Measurements from ENCODE around the gene GCN1. TPM values are rescaled to one million over a fixed set of nuclear protein-coding genes. Genes with fewer than 3 reads are reported as not detected.

The GCN1 gene
- total RNA-seq, 1 experiment from 2014 or later = 181 TPM

GRCh38 chr12:120159509-120160237 lies 34.8 kb downstream of the GCN1 start (continued):
- TF ChIP-seq ZNF423 (CRISPR knock-in tag; IDR thresholded peaks at IDR 0.05) (no peak), EMX1 (CRISPR knock-in tag; IDR thresholded peaks at IDR 0.05) (no peak), SP1 (CRISPR knock-in tag; conservative IDR thresholded peaks at IDR 0.05) (no peak), KAT7 (CRISPR knock-in tag; IDR thresholded peaks at IDR 0.05; ENCODE audit: borderline replicate concordance) (no peak)
- TF ChIP-seq, protein P1, sequence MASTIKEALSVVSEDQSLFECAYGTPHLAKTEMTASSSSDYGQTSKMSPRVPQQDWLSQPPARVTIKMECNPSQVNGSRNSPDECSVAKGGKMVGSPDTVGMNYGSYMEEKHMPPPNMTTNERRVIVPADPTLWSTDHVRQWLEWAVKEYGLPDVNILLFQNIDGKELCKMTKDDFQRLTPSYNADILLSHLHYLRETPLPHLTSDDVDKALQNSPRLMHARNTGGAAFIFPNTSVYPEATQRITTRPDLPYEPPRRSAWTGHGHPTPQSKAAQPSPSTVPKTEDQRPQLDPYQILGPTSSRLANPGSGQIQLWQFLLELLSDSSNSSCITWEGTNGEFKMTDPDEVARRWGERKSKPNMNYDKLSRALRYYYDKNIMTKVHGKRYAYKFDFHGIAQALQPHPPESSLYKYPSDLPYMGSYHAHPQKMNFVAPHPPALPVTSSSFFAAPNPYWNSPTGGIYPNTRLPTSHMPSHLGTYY (CRISPR knock-in tag; IDR thresholded peaks at IDR 0.05) = no peak
- TF ChIP-seq, protein P2, sequence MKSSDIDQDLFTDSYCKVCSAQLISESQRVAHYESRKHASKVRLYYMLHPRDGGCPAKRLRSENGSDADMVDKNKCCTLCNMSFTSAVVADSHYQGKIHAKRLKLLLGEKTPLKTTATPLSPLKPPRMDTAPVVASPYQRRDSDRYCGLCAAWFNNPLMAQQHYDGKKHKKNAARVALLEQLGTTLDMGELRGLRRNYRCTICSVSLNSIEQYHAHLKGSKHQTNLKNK (CRISPR knock-in tag; IDR thresholded peaks at IDR 0.05) = no peak

- ChIA-PET CTCF (no interaction called here), POLR2A (interaction anchor here (0.6 to 1.5 kb wide), 2 partner anchors 11 to 42 kb away, joined by 3 to 4 read pairs; partner anchors contain the start of gene RPLP0)
- Mint-ChIP-seq H3K27me3 (ENCODE audit: low read depth) (no peaks in the 10 kb centered on the region), H3K4me3 (no peak overlapping the region), H3K36me3 (peaks cover 90% of the 10 kb centered on the region), H3K4me1 (no peaks in the 10 kb centered on the region), H3K27ac (no peak overlapping the region), H3K9me3 (no peaks in the 10 kb centered on the region)
- DNase-seq (ENCODE audit: low spot score) (no peak), ATAC-seq (0 out of 2 replicates have a peak, but pooled peaks have one; percentile 24)
- TF ChIP-seq ATF1 (CRISPR knock-in tag; IDR thresholded peaks at IDR 0.05) (no peak), TEAD1 (CRISPR knock-in tag; IDR thresholded peaks at IDR 0.05) (no peak), ETV6 (CRISPR knock-in tag; IDR thresholded peaks at IDR 0.05) (no peak), USF1 (CRISPR knock-in tag; IDR thresholded peaks at IDR 0.05) (no peak), ZNF138 (CRISPR knock-in tag; conservative IDR thresholded peaks at IDR 0.05) (no peak), SP1 (CRISPR knock-in tag; conservative IDR thresholded peaks at IDR 0.05) (no peak), NR1H2 (CRISPR knock-in tag; IDR thresholded peaks at IDR 0.05) (no peak), AFF4 (CRISPR knock-in tag; IDR thresholded peaks at IDR 0.05; ENCODE audit: borderline replicate concordance) (no peak), ATF6 (CRISPR knock-in tag; IDR thresholded peaks at IDR 0.05) (no peak), EMX1 (CRISPR knock-in tag; IDR thresholded peaks at IDR 0.05) (no peak), RORB (CRISPR knock-in tag; IDR thresholded peaks at IDR 0.05) (no peak), SOX15 (CRISPR knock-in tag; IDR thresholded peaks at IDR 0.05) (no peak), NFATC4 (CRISPR knock-in tag; IDR thresholded peaks at IDR 0.05) (no peak), MAX (CRISPR knock-in tag; IDR thresholded peaks at IDR 0.05) (no peak)
- TF ChIP-seq, protein P3, sequence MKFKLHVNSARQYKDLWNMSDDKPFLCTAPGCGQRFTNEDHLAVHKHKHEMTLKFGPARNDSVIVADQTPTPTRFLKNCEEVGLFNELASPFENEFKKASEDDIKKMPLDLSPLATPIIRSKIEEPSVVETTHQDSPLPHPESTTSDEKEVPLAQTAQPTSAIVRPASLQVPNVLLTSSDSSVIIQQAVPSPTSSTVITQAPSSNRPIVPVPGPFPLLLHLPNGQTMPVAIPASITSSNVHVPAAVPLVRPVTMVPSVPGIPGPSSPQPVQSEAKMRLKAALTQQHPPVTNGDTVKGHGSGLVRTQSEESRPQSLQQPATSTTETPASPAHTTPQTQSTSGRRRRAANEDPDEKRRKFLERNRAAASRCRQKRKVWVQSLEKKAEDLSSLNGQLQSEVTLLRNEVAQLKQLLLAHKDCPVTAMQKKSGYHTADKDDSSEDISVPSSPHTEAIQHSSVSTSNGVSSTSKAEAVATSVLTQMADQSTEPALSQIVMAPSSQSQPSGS (CRISPR knock-in tag; IDR thresholded peaks at IDR 0.05; ENCODE audit: borderline replicate concordance, low read depth) = no peak
- TF ChIP-seq, protein P4, sequence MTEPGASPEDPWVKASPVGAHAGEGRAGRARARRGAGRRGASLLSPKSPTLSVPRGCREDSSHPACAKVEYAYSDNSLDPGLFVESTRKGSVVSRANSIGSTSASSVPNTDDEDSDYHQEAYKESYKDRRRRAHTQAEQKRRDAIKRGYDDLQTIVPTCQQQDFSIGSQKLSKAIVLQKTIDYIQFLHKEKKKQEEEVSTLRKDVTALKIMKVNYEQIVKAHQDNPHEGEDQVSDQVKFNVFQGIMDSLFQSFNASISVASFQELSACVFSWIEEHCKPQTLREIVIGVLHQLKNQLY (CRISPR knock-in tag; IDR thresholded peaks at IDR 0.05) = no peak
Observed at GRCh38 chr12:120158351-120158750, 36.2 kb downstream of the GCN1 start.
